Caki2 (cell line): ENCODE measurements around the gene VAPB. TPM values are rescaled to one million over a fixed set of nuclear protein-coding genes. Genes with fewer than 3 reads are reported as not detected.
"Not testable (repeated sequence)": the region's sequence is repeated elsewhere in the genome, so short reads cannot be mapped to it uniquely, and the experiment has no call there.

Source experiments
- DNase-seq: peaks from one replicate; pipeline ENCODE4 v3.0.0-alpha.2; 2015; ENCODE audit warnings: low read depth
- in situ Hi-C: cut with HindIII; loops from 2 replicates; pipeline ENCODE4 v1.10.0; 2016; ENCODE audit warnings: low sequenced_read_pairs, low pct_unique_long_range_greater_than_20kb, mixed read lengths
- total RNA-seq: library from RNA; depleted of rRNA; stranded (reverse); fragments of >200 nt; shearing (Covaris generic); gene quantifications from 2 replicates; pipeline ENCODE4 v1.2.3, GENCODE V29; 2014; ENCODE audit warnings: low replicate concordance

The VAPB gene
- total RNA-seq, 1 experiment from 2014 or later, result 29.1 TPM

GRCh38 chr20:58402305-58402704, 13.3 kb downstream of the VAPB start:
- DNase-seq, result no peak
- in situ Hi-C loops, result no loop called here

- in situ Hi-C loops, result no loop called here
Measured at GRCh38 chr20:58402827-58403226, 13.8 kb downstream of the VAPB start.

GRCh38 chr20:58403272-58403671, 14.2 kb downstream of the VAPB start:
- in situ Hi-C loops, result no loop called here
- DNase-seq, result no peak

More at GRCh38 chr20:58402827-58403226, 13.8 kb downstream of the VAPB start:
- DNase-seq, result no peak

- in situ Hi-C loops, result no loop called here
Measured at GRCh38 chr20:58405504-58406291, 16.7 kb downstream of the VAPB start.

GRCh38 chr20:58406422-58407001, 17.5 kb downstream of the VAPB start:
- no peak for DNase-seq
- in situ Hi-C loops, result no loop called here

More at GRCh38 chr20:58405504-58406291, 16.7 kb downstream of the VAPB start:
- DNase-seq, result no peak

GRCh38 chr20:58407201-58407873, 18.3 kb downstream of the VAPB start:
- DNase-seq, result peak; percentile 81

DNA sequence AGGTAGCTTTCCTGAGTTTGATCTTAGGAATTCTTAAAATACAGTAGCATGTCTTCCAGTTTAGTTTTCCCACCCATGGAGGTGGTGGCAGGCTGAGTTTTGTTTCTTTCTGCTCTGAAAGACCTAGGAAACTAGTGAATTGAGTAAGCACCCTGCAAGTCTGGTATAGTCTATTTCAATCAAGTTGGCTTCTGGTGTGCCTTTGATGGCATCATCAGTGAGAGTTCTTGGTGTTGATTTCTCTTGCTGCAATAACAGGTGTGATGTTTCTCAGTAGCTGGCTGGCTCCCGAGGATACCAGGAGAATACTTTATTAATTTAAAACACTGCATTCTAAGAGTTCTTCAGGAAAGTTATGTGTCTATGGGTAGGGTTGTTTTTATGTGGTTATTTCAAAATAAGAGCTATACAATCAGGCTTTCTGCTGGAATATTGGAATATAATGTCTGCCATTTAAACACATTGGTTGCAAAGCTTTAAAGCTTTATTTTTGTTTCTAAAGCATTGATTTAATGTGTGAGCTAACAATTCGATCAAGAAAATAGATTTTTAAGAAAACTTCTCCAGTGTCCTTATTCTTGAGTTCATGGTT, 19.0 kb downstream of the VAPB start:
- in situ Hi-C loops, result no loop called here
- no peak for DNase-seq

More at GRCh38 chr20:58407201-58407873, 18.3 kb downstream of the VAPB start:
- in situ Hi-C loops, result no loop called here

GRCh38 chr20:58408603-58409246, 19.7 kb downstream of the VAPB start:
- no peak for DNase-seq
- in situ Hi-C loops, result no loop called here

- in situ Hi-C loops, DNase-seq: not testable (repeated sequence)
Measured at GRCh38 chr20:58414216-58414615, 25.2 kb downstream of the VAPB start.

- in situ Hi-C loops, DNase-seq: not testable (repeated sequence)
Measured at GRCh38 chr20:58414786-58415185, 25.8 kb downstream of the VAPB start.

DNA sequence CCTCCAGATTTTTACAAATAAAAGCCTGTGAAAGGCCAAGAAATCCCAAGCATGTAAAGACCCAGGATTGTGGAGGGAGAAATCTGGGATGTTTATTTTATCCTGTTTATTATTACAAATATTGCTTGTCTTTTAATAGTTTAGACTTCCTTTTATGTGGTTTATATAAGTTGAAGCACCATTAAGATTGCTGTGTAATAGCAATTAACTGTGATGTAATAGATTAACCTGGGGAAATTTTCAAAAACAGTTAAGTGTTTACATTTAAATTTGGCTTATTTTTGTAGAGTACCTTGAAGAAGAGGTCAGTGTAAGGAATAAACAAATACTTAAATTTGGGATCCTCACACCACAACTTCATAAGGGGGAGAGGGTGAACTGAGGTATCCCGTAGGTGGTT, 27.0 kb downstream of the VAPB start:
- DNase-seq, result no peak
- in situ Hi-C loops, result no loop called here

DNA sequence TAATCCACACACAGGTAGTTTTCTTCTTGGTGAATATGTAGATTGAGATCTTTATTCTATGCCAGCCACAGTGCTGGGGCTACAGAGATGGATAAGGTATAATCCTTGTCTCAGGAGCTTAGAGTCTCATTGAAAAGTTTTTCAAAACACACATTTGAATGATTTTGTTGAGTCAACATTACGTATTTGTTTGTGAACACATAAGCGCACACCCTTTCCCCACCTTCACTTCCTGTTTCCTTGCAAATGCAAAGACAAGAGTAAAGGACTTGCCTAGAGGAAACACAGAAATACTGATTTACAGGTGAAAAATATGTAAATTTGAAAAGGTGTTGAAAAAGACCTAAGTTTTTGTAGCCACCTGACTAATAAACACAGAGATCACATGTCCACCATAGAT, 27.8 kb downstream of the VAPB start:
- no peak for DNase-seq
- in situ Hi-C loops, result no loop called here

DNA sequence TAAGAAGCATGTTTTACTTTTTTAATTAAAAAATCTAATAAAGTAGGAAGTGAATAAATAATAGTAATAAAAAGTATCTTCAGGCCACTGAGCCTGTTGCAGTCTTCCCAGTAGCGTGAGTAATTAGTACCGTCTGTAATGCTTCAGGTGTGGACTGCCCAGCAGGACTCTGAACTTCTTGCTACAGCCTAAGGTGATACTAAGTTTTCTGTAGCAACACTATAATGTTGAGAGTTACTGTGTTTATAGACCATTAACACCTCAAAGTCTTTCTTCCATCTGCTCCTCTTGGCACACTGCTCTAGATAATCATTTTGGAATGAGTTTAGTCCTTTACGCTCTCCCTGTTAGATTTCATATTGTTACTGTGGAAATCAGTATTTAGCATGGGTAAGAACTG, 28.4 kb downstream of the VAPB start:
- no peak for DNase-seq
- in situ Hi-C loops, result no loop called here

GRCh38 chr20:58418949-58419748, 30.1 kb downstream of the VAPB start:
- in situ Hi-C loops, result no loop called here
- no peak for DNase-seq

DNA sequence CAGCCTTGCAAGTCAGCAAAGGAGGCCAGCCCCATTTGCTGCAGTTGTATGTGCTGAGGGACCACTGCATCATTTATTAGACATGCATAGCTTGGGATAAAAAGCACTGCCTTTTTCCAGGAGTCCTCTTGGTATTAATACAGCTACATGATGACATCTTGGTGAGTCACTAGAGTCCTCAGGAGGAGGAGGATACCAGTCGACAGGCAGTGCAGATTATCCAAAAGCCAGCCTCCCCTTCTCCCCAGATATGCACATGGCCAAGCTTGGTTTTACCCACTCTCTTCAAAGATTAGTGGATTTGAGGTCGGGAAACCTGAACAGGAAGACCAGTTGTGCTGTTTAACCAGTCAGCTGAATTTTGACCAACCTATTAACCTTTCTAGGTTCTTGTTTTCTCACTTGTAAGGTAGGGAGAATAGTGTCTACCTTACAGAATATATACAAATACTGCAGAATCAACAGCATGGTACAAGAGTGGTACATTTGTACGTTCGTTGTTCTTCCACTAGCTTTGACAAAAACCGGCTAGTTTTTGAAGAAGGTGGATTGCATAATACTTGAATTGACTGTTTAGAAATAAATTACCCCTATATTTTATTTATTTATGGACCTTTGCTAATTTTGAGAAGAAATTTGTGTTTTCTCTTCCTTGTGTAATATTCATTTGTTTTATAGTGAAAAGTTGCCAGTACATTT, 31.9 kb downstream of the VAPB start:
- in situ Hi-C loops, result no loop called here
- peak; percentile 47 for DNase-seq

DNA sequence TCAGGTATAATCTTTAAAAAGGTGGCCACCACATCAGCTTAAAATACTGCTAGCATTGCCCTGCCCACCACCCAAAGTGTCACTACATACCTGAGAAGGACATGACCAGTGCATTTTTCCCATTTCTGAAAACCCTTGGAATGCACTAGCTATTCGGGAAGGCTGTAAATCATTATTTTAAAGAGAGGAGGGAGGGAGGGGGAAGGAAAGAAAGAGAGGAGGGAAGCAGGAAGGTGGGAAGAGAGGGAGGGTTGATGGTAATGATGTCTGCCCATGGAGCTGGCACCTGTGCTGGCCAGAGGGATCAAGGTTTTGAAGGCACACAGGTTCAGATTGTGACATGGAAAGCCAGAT, 32.4 kb downstream of the VAPB start:
- DNase-seq, result peak; percentile 51
- in situ Hi-C loops, result no loop called here

- in situ Hi-C loops, result no loop called here
- no peak for DNase-seq
Measured at GRCh38 chr20:58424218-58424969, 35.4 kb downstream of the VAPB start.
